ENCODE results near the gene LMO2. TPM values are rescaled to one million over a fixed set of nuclear protein-coding genes. Genes with fewer than 3 reads are reported as not detected.

LMO2 gene
- total and polyA plus RNA-seq, 2 donors (not counting 3 experiments of a cell fraction or from before 2014, with no cell fraction given): 60.4 to 66.8 TPM

- Histone ChIP-seq H3K36me3 (ENCODE audit: control insufficient read depth in 2 of 2, extremely low read depth in 1 of 2, insufficient read depth in 2 of 2, low read length in 2 of 2) (no peaks in the 10 kb centered on the region), H3K27me3 (ENCODE audit: control insufficient read depth in 2 of 2, insufficient read depth in 2 of 2, low read length in 2 of 2) (peaks cover 2 to 3% of the 10 kb centered on the region in 2 experiments), H3K27ac (ENCODE audit: insufficient read depth, low read depth, low read length) (no peak overlapping the region), H2AFZ (ENCODE audit: low read depth, low read length) (no peak overlapping the region), H4K20me1 (replicated peaks; ENCODE audit: control insufficient read depth, extremely low read depth, insufficient read depth, low read length) (no peaks in the 10 kb centered on the region), H3K79me2 (ENCODE audit: control insufficient read depth, insufficient read depth, low read length) (no peaks in the 10 kb centered on the region), H3K4me2 (ENCODE audit: insufficient read depth, low read length) (no peak overlapping the region), H3K4me1 (ENCODE audit: control insufficient read depth, extremely low read depth, insufficient read depth, low read length) (no peaks in the 10 kb centered on the region), H3K9me3 (replicated peaks; ENCODE audit: control insufficient read depth, insufficient read depth, low read length) (no peaks in the 10 kb centered on the region), H3K4me3 (replicated peaks in 1 of 3; ENCODE audit: insufficient read depth in 1 of 3, low read depth in 1 of 3, low read length in 3 of 3) (no peak overlapping the region), H3K9me1 (replicated peaks; ENCODE audit: control insufficient read depth, extremely low read depth, insufficient read depth, low read length) (no peaks in the 10 kb centered on the region), H3K9ac (replicated peaks; ENCODE audit: extremely low read depth, insufficient read depth, low read length) (no peak overlapping the region)
- BruUV-seq (replicated peaks): no TSS peak
- dilution Hi-C loops (cut with MboI; ENCODE audit: extremely low pct_ligation_motif_present, low sequenced_read_pairs): no loop called here
- FAIRE-seq: no peak
- DNase-seq (ENCODE audit: low read depth, low spot score): no peak
- CTCF ChIA-PET: no interaction called here
- POLR2A ChIA-PET: no interaction called here
- TF ChIP-seq POLR2AphosphoS5 (IDR thresholded peaks at IDR 0.05; ENCODE audit: insufficient read depth, low read depth, low read length) (no peak), POLR2A (IDR thresholded peaks at IDR 0.05; ENCODE audit: low read depth, low read length) (no peak), FOS (IDR thresholded peaks at IDR 0.05; ENCODE audit: borderline replicate concordance, insufficient read depth, low read length) (no peak), MAX (IDR thresholded peaks at IDR 0.05; ENCODE audit: insufficient read depth, insufficient read length) (no peak), JUN (IDR thresholded peaks at IDR 0.05; ENCODE audit: borderline replicate concordance, insufficient read depth, insufficient read length, low read depth) (no peak), MYC (IDR thresholded peaks at IDR 0.05; ENCODE audit: low read depth, low read length) (no peak), EZH2 (IDR thresholded peaks at IDR 0.05; ENCODE audit: borderline replicate concordance, low read depth, low read length, severe bottlenecking) (no peak), CTCF (IDR thresholded peaks at IDR 0.05; ENCODE audit: extremely low read depth in 1 of 2, insufficient read depth in 1 of 2, low read depth in 1 of 2, low read length in 2 of 2) (no peak), GATA2 (IDR thresholded peaks at IDR 0.05; ENCODE audit: insufficient read depth, insufficient read length, low read depth, low read length) (no peak)
- intact Hi-C loops (cut with micrococcal nuclease): no loop called here
These were observed 14.8 kb upstream of the LMO2 start for GRCh38 chr11:33906484-33907186.

Data from endothelial cell of umbilical vein (primary cell).